Measurements from ENCODE around the gene HDGFL2. TPM values are rescaled to one million over a fixed set of nuclear protein-coding genes. Genes with fewer than 3 reads are reported as not detected.
A peak's percentile ranks its signal among the peaks of the same experiment; 100 is the strongest.

The HDGFL2 gene
- total and polyA plus RNA-seq, 10 donors = 23.2 to 136 (median 28.3) TPM

- Histone ChIP-seq H3K36me3 (peaks cover 0 to 90% (median 19%) of the 10 kb centered on the region in 6 donors), H3K27ac (no peak overlapping the region), H3K4me1 (peaks cover 2 to 34% (median 24%) of the 10 kb centered on the region in 6 donors), H3K4me3 (no peak overlapping the region), H3K27me3 (replicated peaks in 1 of 7) (no peaks in the 10 kb centered on the region), H3K9me3 (no peaks in the 10 kb centered on the region)
- WGBS, 5 donors = 93 to 97% (median 95%) methylated on average over 18 to 20 of the region's 20 CpGs
- no peak for TF ChIP-seq POLR2AphosphoS5 (IDR thresholded peaks at IDR 0.05)
- TF ChIP-seq CTCF (IDR thresholded peaks at IDR 0.05 in 8 of 11, conservative IDR thresholded peaks at IDR 0.05 in 3 of 11) = no peak
- TF ChIP-seq POLR2A (IDR thresholded peaks at IDR 0.05) = no peak
- intact Hi-C loops (cut with DNase I; ENCODE audit: low total_unique reads) = no loop called here
- DNase-seq = no peak
These were observed 43.6 kb upstream of the HDGFL2 start for GRCh38 chr19:4428326-4428975.

- no peak for TF ChIP-seq CTCF (IDR thresholded peaks at IDR 0.05 in 8 of 11, conservative IDR thresholded peaks at IDR 0.05 in 3 of 11)
- no peak for TF ChIP-seq POLR2A (IDR thresholded peaks at IDR 0.05)
- no peak for TF ChIP-seq POLR2AphosphoS5 (IDR thresholded peaks at IDR 0.05)
- H3K9me3 ChIP-seq = no peaks in the 10 kb centered on the region
- intact Hi-C loops (cut with DNase I; ENCODE audit: low total_unique reads) = no loop called here
- H3K4me1 ChIP-seq = peaks cover 2 to 34% (median 24%) of the 10 kb centered on the region in 6 donors
- WGBS, 5 donors = 88 to 94% (median 91%) methylated on average over 16 of the region's 16 CpGs
- H3K27ac ChIP-seq = no peak overlapping the region
- no peaks in the 10 kb centered on the region for H3K27me3 ChIP-seq (replicated peaks in 1 of 7)
- no peak for DNase-seq
- H3K36me3 ChIP-seq = peaks cover 0 to 90% (median 18%) of the 10 kb centered on the region in 6 donors
- no peak overlapping the region for H3K4me3 ChIP-seq
These were observed 42.8 kb upstream of the HDGFL2 start for GRCh38 chr19:4429256-4429655.

- TF ChIP-seq POLR2A (IDR thresholded peaks at IDR 0.05) (no peak), POLR2AphosphoS5 (IDR thresholded peaks at IDR 0.05) (no peak), CTCF (IDR thresholded peaks at IDR 0.05 in 8 of 11, conservative IDR thresholded peaks at IDR 0.05 in 3 of 11) (no peak)
- intact Hi-C loops (cut with DNase I; ENCODE audit: low total_unique reads) = no loop called here
- H3K27ac ChIP-seq = no peak overlapping the region
- 82 to 93% (median 86%) methylated on average over 12 of the region's 12 CpGs for WGBS, 5 donors
- H3K9me3 ChIP-seq = no peaks in the 10 kb centered on the region
- no peaks in the 10 kb centered on the region for H3K27me3 ChIP-seq (replicated peaks in 1 of 7)
- no peak overlapping the region for H3K4me3 ChIP-seq
- DNase-seq = no peak
- peaks cover 2 to 34% (median 24%) of the 10 kb centered on the region in 6 donors for H3K4me1 ChIP-seq
- H3K36me3 ChIP-seq = peaks cover 0 to 90% (median 20%) of the 10 kb centered on the region in 6 donors
These were observed 42.3 kb upstream of the HDGFL2 start for GRCh38 chr19:4429771-4430171.

- TF ChIP-seq CTCF (IDR thresholded peaks at IDR 0.05 in 8 of 11, conservative IDR thresholded peaks at IDR 0.05 in 3 of 11) (no peak), POLR2AphosphoS5 (IDR thresholded peaks at IDR 0.05) (no peak), POLR2A (IDR thresholded peaks at IDR 0.05) (no peak)
- 51 to 85% (median 62%) methylated on average over 12 of the region's 12 CpGs for WGBS, 5 donors
- Histone ChIP-seq H3K36me3 (peaks cover 0 to 90% (median 23%) of the 10 kb centered on the region in 6 donors), H3K4me1 (peaks cover 2 to 34% (median 24%) of the 10 kb centered on the region in 6 donors), H3K27ac (peak overlapping the region in 6 of 8 donors; percentile 1 to 79 (median 62)), H3K27me3 (replicated peaks in 1 of 7) (no peaks in the 10 kb centered on the region), H3K4me3 (no peak overlapping the region), H3K9me3 (no peaks in the 10 kb centered on the region)
- DNase-seq = no peak
- intact Hi-C loops (cut with DNase I; ENCODE audit: low total_unique reads) = no loop called here
These were observed 41.3 kb upstream of the HDGFL2 start for GRCh38 chr19:4430760-4431159.

All from spleen (tissue), 11 donors.